ENCODE data around the gene EXOC4.

Gene EXOC4

DNA sequence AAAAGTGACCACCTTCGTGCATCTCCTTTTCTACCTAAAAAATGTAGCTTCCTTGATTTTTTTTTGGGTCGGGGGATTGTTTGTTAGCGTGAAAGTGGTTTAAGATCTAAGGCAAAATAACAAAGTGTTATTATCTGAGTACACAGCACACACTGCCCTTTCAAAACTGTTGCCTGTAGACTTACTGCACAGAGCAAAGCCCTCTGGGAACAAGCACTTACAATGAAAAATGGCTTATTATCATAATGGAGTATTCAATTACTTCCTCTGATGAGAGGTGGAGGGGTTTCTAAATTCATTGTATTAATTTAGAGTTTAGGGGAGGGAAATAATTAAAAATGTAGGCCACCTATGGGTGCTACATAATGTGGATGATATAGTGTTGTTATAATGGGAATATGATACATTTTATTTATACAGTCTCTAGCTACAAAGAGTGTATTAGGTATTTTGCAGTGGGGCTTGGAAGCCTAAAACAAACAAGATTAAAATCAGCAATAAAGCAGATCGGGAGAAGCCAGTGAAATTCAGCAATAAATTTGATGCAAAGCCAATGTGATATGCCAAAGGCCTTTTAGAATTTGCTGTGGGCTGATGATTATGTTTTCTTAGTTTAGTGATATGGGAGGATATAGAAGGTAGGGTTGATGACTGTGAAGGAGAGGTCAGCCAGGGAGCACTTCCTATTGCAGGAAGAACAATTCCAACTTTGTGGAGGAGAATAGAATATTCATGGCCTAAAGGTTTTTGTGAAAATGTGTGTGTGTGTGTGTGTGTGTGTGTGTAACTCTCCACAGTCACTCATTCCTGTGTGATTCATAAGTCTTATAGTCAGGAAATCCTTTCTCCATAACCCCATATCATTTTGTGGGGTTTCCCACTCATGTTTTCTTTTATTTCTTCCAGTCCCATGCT lies 17.7 kb upstream of the EXOC4 start (continued):
- TF ChIP-seq ZNF19 (tag by site-specific recombination; IDR thresholded peaks at IDR 0.05; ENCODE audit: low read depth) (no peak), ZNF184 (tag by site-specific recombination; IDR thresholded peaks at IDR 0.05) (no peak), OSR2 (tag by site-specific recombination; IDR thresholded peaks at IDR 0.05) (peak; percentile 96), GLI4 (tag by site-specific recombination; IDR thresholded peaks at IDR 0.05) (no peak), KLF10 (tag by site-specific recombination; IDR thresholded peaks at IDR 0.05) (peak; percentile 66), ZNF239 (tag by site-specific recombination; IDR thresholded peaks at IDR 0.05) (no peak), ZBTB20 (tag by site-specific recombination; IDR thresholded peaks at IDR 0.05) (peak; percentile 36; the same call in 1 of the 2 replicates), ZNF561 (tag by site-specific recombination; IDR thresholded peaks at IDR 0.05; ENCODE audit: borderline replicate concordance) (peak; percentile 73), ZNF2 (tag by site-specific recombination; IDR thresholded peaks at IDR 0.05) (peak; percentile 74; the same call in 1 of the 2 replicates), ZNF701 (tag by site-specific recombination; IDR thresholded peaks at IDR 0.05) (no peak), YY1 (tag by site-specific recombination; IDR thresholded peaks at IDR 0.05) (0 out of 2 replicates have a peak, but pooled peaks have one; percentile 31), SCRT1 (tag by site-specific recombination; IDR thresholded peaks at IDR 0.05; ENCODE audit: borderline replicate concordance) (peak; percentile 47; the same call in 1 of the 2 replicates), ZNF335 (tag by site-specific recombination; conservative IDR thresholded peaks at IDR 0.05) (no peak), ZNF423 (tag by site-specific recombination; IDR thresholded peaks at IDR 0.05) (peak; percentile 89), ZNF24 (tag by site-specific recombination; IDR thresholded peaks at IDR 0.05) (no peak; the same call in none of the 2 replicates), FEZF1 (tag by site-specific recombination; IDR thresholded peaks at IDR 0.05) (peak; percentile 90), ZNF629 (tag by site-specific recombination; IDR thresholded peaks at IDR 0.05) (peak; percentile 11; the same call in 1 of the 2 replicates), IKZF3 (tag by site-specific recombination; IDR thresholded peaks at IDR 0.05) (peak; percentile 54; the same call in 1 of the 2 replicates), ZNF747 (tag by site-specific recombination; IDR thresholded peaks at IDR 0.05) (no peak), KLF7 (tag by site-specific recombination; IDR thresholded peaks at IDR 0.05; ENCODE audit: borderline replicate concordance) (peak; percentile 59; the same call in 1 of the 2 replicates), ZSCAN23 (tag by site-specific recombination; IDR thresholded peaks at IDR 0.05) (no peak), SCRT2 (tag by site-specific recombination; IDR thresholded peaks at IDR 0.05) (no peak), ZFP3 (tag by site-specific recombination; IDR thresholded peaks at IDR 0.05; ENCODE audit: low read depth) (no peak), ZNF362 (tag by site-specific recombination; IDR thresholded peaks at IDR 0.05) (no peak), ZNF777 (tag by site-specific recombination; IDR thresholded peaks at IDR 0.05; ENCODE audit: borderline replicate concordance) (no peak), ZNF302 (tag by site-specific recombination; IDR thresholded peaks at IDR 0.05; ENCODE audit: low read depth) (no peak), ZNF274 (IDR thresholded peaks at IDR 0.05; ENCODE audit: low read length) (no peak), ZNF274 (tag by site-specific recombination; IDR thresholded peaks at IDR 0.05; ENCODE audit: borderline replicate concordance) (no peak), ZNF571 (tag by site-specific recombination; IDR thresholded peaks at IDR 0.05) (no peak), ZNF610 (tag by site-specific recombination; IDR thresholded peaks at IDR 0.05; ENCODE audit: borderline replicate concordance) (peak; percentile 63; the same call in 1 of the 2 replicates), ZSCAN16 (tag by site-specific recombination; IDR thresholded peaks at IDR 0.05) (peak; percentile 27; the same call in 1 of the 2 replicates)
- TF ChIP-seq, protein P1, sequence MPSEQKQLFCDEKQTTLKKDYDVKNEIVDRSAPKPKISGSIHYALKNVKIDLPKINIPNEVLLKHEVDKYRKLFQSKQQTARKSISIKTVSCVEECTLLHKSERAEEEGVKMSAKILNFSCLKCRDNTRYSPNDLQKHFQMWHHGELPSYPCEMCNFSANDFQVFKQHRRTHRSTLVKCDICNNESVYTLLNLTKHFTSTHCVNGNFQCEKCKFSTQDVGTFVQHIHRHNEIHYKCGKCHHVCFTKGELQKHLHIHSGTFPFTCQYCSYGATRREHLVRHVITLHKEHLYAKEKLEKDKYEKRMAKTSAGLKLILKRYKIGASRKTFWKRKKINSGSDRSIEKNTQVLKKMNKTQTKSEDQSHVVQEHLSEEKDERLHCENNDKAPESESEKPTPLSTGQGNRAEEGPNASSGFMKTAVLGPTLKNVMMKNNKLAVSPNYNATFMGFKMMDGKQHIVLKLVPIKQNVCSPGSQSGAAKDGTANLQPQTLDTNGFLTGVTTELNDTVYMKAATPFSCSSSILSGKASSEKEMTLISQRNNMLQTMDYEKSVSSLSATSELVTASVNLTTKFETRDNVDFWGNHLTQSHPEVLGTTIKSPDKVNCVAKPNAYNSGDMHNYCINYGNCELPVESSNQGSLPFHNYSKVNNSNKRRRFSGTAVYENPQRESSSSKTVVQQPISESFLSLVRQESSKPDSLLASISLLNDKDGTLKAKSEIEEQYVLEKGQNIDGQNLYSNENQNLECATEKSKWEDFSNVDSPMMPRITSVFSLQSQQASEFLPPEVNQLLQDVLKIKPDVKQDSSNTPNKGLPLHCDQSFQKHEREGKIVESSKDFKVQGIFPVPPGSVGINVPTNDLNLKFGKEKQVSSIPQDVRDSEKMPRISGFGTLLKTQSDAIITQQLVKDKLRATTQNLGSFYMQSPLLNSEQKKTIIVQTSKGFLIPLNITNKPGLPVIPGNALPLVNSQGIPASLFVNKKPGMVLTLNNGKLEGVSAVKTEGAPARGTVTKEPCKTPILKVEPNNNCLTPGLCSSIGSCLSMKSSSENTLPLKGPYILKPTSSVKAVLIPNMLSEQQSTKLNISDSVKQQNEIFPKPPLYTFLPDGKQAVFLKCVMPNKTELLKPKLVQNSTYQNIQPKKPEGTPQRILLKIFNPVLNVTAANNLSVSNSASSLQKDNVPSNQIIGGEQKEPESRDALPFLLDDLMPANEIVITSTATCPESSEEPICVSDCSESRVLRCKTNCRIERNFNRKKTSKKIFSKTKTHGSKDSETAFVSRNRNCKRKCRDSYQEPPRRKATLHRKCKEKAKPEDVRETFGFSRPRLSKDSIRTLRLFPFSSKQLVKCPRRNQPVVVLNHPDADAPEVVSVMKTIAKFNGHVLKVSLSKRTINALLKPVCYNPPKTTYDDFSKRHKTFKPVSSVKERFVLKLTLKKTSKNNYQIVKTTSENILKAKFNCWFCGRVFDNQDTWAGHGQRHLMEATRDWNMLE (tag by site-specific recombination; conservative IDR thresholded peaks at IDR 0.05; ENCODE audit: low read depth), result 0 out of 2 replicates have a peak, but pooled peaks have one; percentile 10
- TF ChIP-seq, protein P2, sequence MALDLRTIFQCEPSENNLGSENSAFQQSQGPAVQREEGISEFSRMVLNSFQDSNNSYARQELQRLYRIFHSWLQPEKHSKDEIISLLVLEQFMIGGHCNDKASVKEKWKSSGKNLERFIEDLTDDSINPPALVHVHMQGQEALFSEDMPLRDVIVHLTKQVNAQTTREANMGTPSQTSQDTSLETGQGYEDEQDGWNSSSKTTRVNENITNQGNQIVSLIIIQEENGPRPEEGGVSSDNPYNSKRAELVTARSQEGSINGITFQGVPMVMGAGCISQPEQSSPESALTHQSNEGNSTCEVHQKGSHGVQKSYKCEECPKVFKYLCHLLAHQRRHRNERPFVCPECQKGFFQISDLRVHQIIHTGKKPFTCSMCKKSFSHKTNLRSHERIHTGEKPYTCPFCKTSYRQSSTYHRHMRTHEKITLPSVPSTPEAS (tag by site-specific recombination; IDR thresholded peaks at IDR 0.05), result no peak; the same call in 1 of the 2 replicates
